ENCODE data around the gene ARID1A. TPM values are rescaled to one million over a fixed set of nuclear protein-coding genes. Genes with fewer than 3 reads are reported as not detected.

The ARID1A gene
- total and polyA plus RNA-seq, 9 of the 15 experiments (the other 6 are each of a cell fraction or from before 2014, with no cell fraction given) = 8.3 to 88.3 (median 22.5) TPM

- H4K20me1 ChIP-seq (replicated peaks; ENCODE audit: control insufficient read depth, insufficient read depth, low read length) = peaks cover 82% of the 10 kb centered on the region
- ATAC-seq = no peak
- intact Hi-C loops (cut with micrococcal nuclease) = no loop called here
- TF ChIP-seq BRCA1 (IDR thresholded peaks at IDR 0.05) (no peak), BRCA1 (CRISPR knock-in tag; IDR thresholded peaks at IDR 0.05) (no peak), ZZZ3 (IDR thresholded peaks at IDR 0.05) (no peak), ZNF551 (CRISPR knock-in tag; IDR thresholded peaks at IDR 0.05) (no peak), E2F4 (CRISPR knock-in tag; IDR thresholded peaks at IDR 0.05; ENCODE audit: low read depth) (no peak), ZNF282 (CRISPR knock-in tag; IDR thresholded peaks at IDR 0.05) (no peak), RBFOX2 (IDR thresholded peaks at IDR 0.05; ENCODE audit: low read depth, low read length) (peak; percentile 4), ZBTB49 (CRISPR knock-in tag; IDR thresholded peaks at IDR 0.05; ENCODE audit: borderline replicate concordance) (no peak), TCFL5 (CRISPR knock-in tag; conservative IDR thresholded peaks at IDR 0.05) (no peak)
Observed at GRCh38 chr1:26701266-26701994, 5.6 kb downstream of the ARID1A start.

More at GRCh38 chr1:26701266-26701994, 5.6 kb downstream of the ARID1A start:
- FAIRE-seq (peak; percentile 19), DNase-seq (ENCODE audit: extremely low read depth in 1 of 4, low spot score in 3 of 4) (no peak)
- Histone ChIP-seq H3K4me1 (replicated peaks in 1 of 2; ENCODE audit: control insufficient read depth in 2 of 2, insufficient read depth in 2 of 2, low read length in 2 of 2) (peaks cover 30 to 69% of the 10 kb centered on the region in 2 experiments), H3K9me1 (ENCODE audit: control insufficient read depth, insufficient read depth, low read length) (peaks cover 15% of the 10 kb centered on the region), H3K36me3 (ENCODE audit: control insufficient read depth, insufficient read depth, low read length) (peaks cover 77% of the 10 kb centered on the region), H3K27me3 (ENCODE audit: control insufficient read depth in 2 of 2, insufficient read depth in 2 of 2, low read length in 2 of 2) (no peaks in the 10 kb centered on the region), H3K9me3 (replicated peaks; ENCODE audit: control insufficient read depth, insufficient read depth, low read depth, low read length) (no peaks in the 10 kb centered on the region), H3K4me3 (peak overlapping the region; percentile 10; the same call in 1 of the 2 replicates), H2AFZ (ENCODE audit: low read depth, low read length) (no peak overlapping the region), H3K79me2 (ENCODE audit: control insufficient read depth, insufficient read depth, low read length) (peaks cover 100% of the 10 kb centered on the region), H3K9ac (ENCODE audit: insufficient read depth in 1 of 2, low read depth in 2 of 2, low read length in 2 of 2) (peak overlapping the region in 1 of 2 experiments; percentile 88; a peak in 3 of 4 replicates), H3K4me2 (ENCODE audit: insufficient read depth, low read length) (peak overlapping the region; percentile 94), H3K27ac (ENCODE audit: extremely low read depth, low read depth, low read length) (peak overlapping the region; percentile 37)
- in situ Hi-C loops (cut with MboI) = no loop called here
- 13% methylated on average over 5 of the region's 5 CpGs for WGBS (ENCODE audit: insufficient coverage, low coverage, missing lambda C conversion rate)
- ChIA-PET POLR2A (interaction anchor here (0.5 to 23.7 kb wide), 27 partner anchors 10 to 337 kb away, joined by 3 to 301 read pairs (median 4); partner anchors contain the start of gene PIGV), CTCF (ENCODE audit: low intra/inter-chr PET ratio) (no interaction called here)
- BruUV-seq (replicated peaks) = no TSS peak

All from K562 (cell line).